ENCODE data around the gene CEP131.

The CEP131 gene

GRCh38 chr17:81199482-81199830 is 23.3 kb downstream of the CEP131 start:
- DNase-seq (ENCODE audit: low read depth) = no peak
- TF ChIP-seq CTCF (conservative IDR thresholded peaks at IDR 0.05; ENCODE audit: low read length) = no peak
- H3K4me3 ChIP-seq (ENCODE audit: low read length) = no peak overlapping the region

- no peak for DNase-seq (ENCODE audit: low read depth)
- TF ChIP-seq CTCF (conservative IDR thresholded peaks at IDR 0.05; ENCODE audit: low read length) = no peak
- no peak overlapping the region for H3K4me3 ChIP-seq (ENCODE audit: low read length)
Measured at GRCh38 chr17:81198826-81199481, 23.8 kb downstream of the CEP131 start.

- no peak overlapping the region for H3K4me3 ChIP-seq (ENCODE audit: low read length)
- TF ChIP-seq CTCF (conservative IDR thresholded peaks at IDR 0.05; ENCODE audit: low read length) = no peak
- DNase-seq (ENCODE audit: low read depth) = no peak
Measured at GRCh38 chr17:81197831-81198490, 24.8 kb downstream of the CEP131 start.

- TF ChIP-seq CTCF (conservative IDR thresholded peaks at IDR 0.05; ENCODE audit: low read length) = no peak
- DNase-seq (ENCODE audit: low read depth) = no peak
- no peak overlapping the region for H3K4me3 ChIP-seq (ENCODE audit: low read length)
Measured at GRCh38 chr17:81197409-81197795, 25.4 kb downstream of the CEP131 start.

GRCh38 chr17:81196505-81197408 is 26.0 kb downstream of the CEP131 start:
- TF ChIP-seq CTCF (conservative IDR thresholded peaks at IDR 0.05; ENCODE audit: low read length) = no peak
- H3K4me3 ChIP-seq (ENCODE audit: low read length) = no peak overlapping the region
- no peak for DNase-seq (ENCODE audit: low read depth)

- no peak for DNase-seq (ENCODE audit: low read depth)
- H3K4me3 ChIP-seq (ENCODE audit: low read length) = no peak overlapping the region
- no peak for TF ChIP-seq CTCF (conservative IDR thresholded peaks at IDR 0.05; ENCODE audit: low read length)
Measured at GRCh38 chr17:81195941-81196495, 26.7 kb downstream of the CEP131 start.

All from AG10803 (cell line).